ENCODE data around the gene AIP.

The AIP gene

GRCh38 chr11:67482827-67483798 is at the start of gene AIP:
TSS of gene AIP (plus strand) at chr11:67483026. CDS start at chr11:67483159, 133 bp downstream.
- peak within 1 kb of the TSS; percentile 86 to 90 for H3K27ac ChIP-seq (ENCODE audit: low read depth in 2 of 2, low read length in 2 of 2)
- peak within 1 kb of the TSS; percentile 91 to 96 for H3K4me3 ChIP-seq (ENCODE audit: low read length in 2 of 2)
- H3K9me3 ChIP-seq (ENCODE audit: control insufficient read depth in 2 of 2, low read length in 2 of 2) = no peaks in the 10 kb centered on the region

GRCh38 chr11:67433536-67434394 is 49.1 kb upstream of the AIP start:
- Histone ChIP-seq H3K36me3 (ENCODE audit: control insufficient read depth in 2 of 2, insufficient read depth in 2 of 2, low read length in 2 of 2) (peaks cover 38% of the 10 kb centered on the region in 2 donors), H3K4me3 (ENCODE audit: low read length in 2 of 2) (no peak overlapping the region)

More at GRCh38 chr11:67482827-67483798, at the start of gene AIP:
- peaks cover 23 to 25% of the 10 kb centered on the region in 2 donors for H3K4me1 ChIP-seq (ENCODE audit: control insufficient read depth in 2 of 2, insufficient read depth in 2 of 2, low read length in 2 of 2)
- H3K27me3 ChIP-seq (ENCODE audit: control insufficient read depth in 2 of 2, insufficient read depth in 2 of 2, low read length in 2 of 2) = no peaks in the 10 kb centered on the region
- H3K36me3 ChIP-seq (ENCODE audit: control insufficient read depth in 2 of 2, insufficient read depth in 2 of 2, low read length in 2 of 2) = peaks cover 2 to 16% of the 10 kb centered on the region in 2 donors
- peak within 1 kb of the TSS; percentile 81 to 85 for H3K9ac ChIP-seq (ENCODE audit: low read depth in 1 of 2, low read length in 2 of 2)

GRCh38 chr11:67434395-67434881 is 48.4 kb upstream of the AIP start:
- Histone ChIP-seq H3K4me1 (ENCODE audit: control insufficient read depth in 2 of 2, insufficient read depth in 2 of 2, low read length in 2 of 2) (peaks cover 2 to 9% of the 10 kb centered on the region in 2 donors), H3K27me3 (ENCODE audit: control insufficient read depth in 2 of 2, insufficient read depth in 2 of 2, low read length in 2 of 2) (no peaks in the 10 kb centered on the region), H3K9ac (ENCODE audit: low read depth in 1 of 2, low read length in 2 of 2) (no peak overlapping the region), H3K9me3 (ENCODE audit: control insufficient read depth in 2 of 2, low read length in 2 of 2) (no peaks in the 10 kb centered on the region), H3K4me3 (ENCODE audit: low read length in 2 of 2) (no peak overlapping the region), H3K36me3 (ENCODE audit: control insufficient read depth in 2 of 2, insufficient read depth in 2 of 2, low read length in 2 of 2) (peaks cover 40 to 42% of the 10 kb centered on the region in 2 donors), H3K27ac (ENCODE audit: low read depth in 2 of 2, low read length in 2 of 2) (no peak overlapping the region)

More at GRCh38 chr11:67433536-67434394, 49.1 kb upstream of the AIP start:
- Histone ChIP-seq H3K9ac (ENCODE audit: low read depth in 1 of 2, low read length in 2 of 2) (no peak overlapping the region), H3K27ac (ENCODE audit: low read depth in 2 of 2, low read length in 2 of 2) (no peak overlapping the region), H3K27me3 (ENCODE audit: control insufficient read depth in 2 of 2, insufficient read depth in 2 of 2, low read length in 2 of 2) (no peaks in the 10 kb centered on the region), H3K9me3 (ENCODE audit: control insufficient read depth in 2 of 2, low read length in 2 of 2) (no peaks in the 10 kb centered on the region), H3K4me1 (ENCODE audit: control insufficient read depth in 2 of 2, insufficient read depth in 2 of 2, low read length in 2 of 2) (peaks cover 8 to 12% of the 10 kb centered on the region in 2 donors)

GRCh38 chr11:67435031-67435726 is 47.6 kb upstream of the AIP start:
- Histone ChIP-seq H3K9ac (ENCODE audit: low read depth in 1 of 2, low read length in 2 of 2) (no peak overlapping the region), H3K27me3 (ENCODE audit: control insufficient read depth in 2 of 2, insufficient read depth in 2 of 2, low read length in 2 of 2) (no peaks in the 10 kb centered on the region), H3K4me1 (ENCODE audit: control insufficient read depth in 2 of 2, insufficient read depth in 2 of 2, low read length in 2 of 2) (peaks cover 0 to 13% of the 10 kb centered on the region in 2 donors), H3K9me3 (ENCODE audit: control insufficient read depth in 2 of 2, low read length in 2 of 2) (no peaks in the 10 kb centered on the region), H3K27ac (ENCODE audit: low read depth in 2 of 2, low read length in 2 of 2) (peak overlapping the region in 1 of 2 donors; percentile 32), H3K4me3 (ENCODE audit: low read length in 2 of 2) (peak overlapping the region in 1 of 2 donors; percentile 1), H3K36me3 (ENCODE audit: control insufficient read depth in 2 of 2, insufficient read depth in 2 of 2, low read length in 2 of 2) (peaks cover 41 to 47% of the 10 kb centered on the region in 2 donors)

GRCh38 chr11:67435727-67436458 is 46.9 kb upstream of the AIP start:
- no peaks in the 10 kb centered on the region for H3K27me3 ChIP-seq (ENCODE audit: control insufficient read depth in 2 of 2, insufficient read depth in 2 of 2, low read length in 2 of 2)
- peaks cover 48 to 49% of the 10 kb centered on the region in 2 donors for H3K36me3 ChIP-seq (ENCODE audit: control insufficient read depth in 2 of 2, insufficient read depth in 2 of 2, low read length in 2 of 2)
- H3K9me3 ChIP-seq (ENCODE audit: control insufficient read depth in 2 of 2, low read length in 2 of 2) = no peaks in the 10 kb centered on the region
- H3K4me3 ChIP-seq (ENCODE audit: low read length in 2 of 2) = peak overlapping the region; percentile 1 to 75
- H3K27ac ChIP-seq (ENCODE audit: low read depth in 2 of 2, low read length in 2 of 2) = peak overlapping the region; percentile 32 to 37
- no peak overlapping the region for H3K9ac ChIP-seq (ENCODE audit: low read depth in 1 of 2, low read length in 2 of 2)
- peaks cover 2 to 13% of the 10 kb centered on the region in 2 donors for H3K4me1 ChIP-seq (ENCODE audit: control insufficient read depth in 2 of 2, insufficient read depth in 2 of 2, low read length in 2 of 2)

- Histone ChIP-seq H3K27ac (ENCODE audit: low read depth in 2 of 2, low read length in 2 of 2) (peak overlapping the region in 1 of 2 donors; percentile 87), H3K27me3 (ENCODE audit: control insufficient read depth in 2 of 2, insufficient read depth in 2 of 2, low read length in 2 of 2) (no peaks in the 10 kb centered on the region), H3K4me1 (ENCODE audit: control insufficient read depth in 2 of 2, insufficient read depth in 2 of 2, low read length in 2 of 2) (peaks cover 5 to 13% of the 10 kb centered on the region in 2 donors), H3K36me3 (ENCODE audit: control insufficient read depth in 2 of 2, insufficient read depth in 2 of 2, low read length in 2 of 2) (peaks cover 51% of the 10 kb centered on the region in 2 donors), H3K9ac (ENCODE audit: low read depth in 1 of 2, low read length in 2 of 2) (peak overlapping the region in 1 of 2 donors; percentile 26), H3K9me3 (ENCODE audit: control insufficient read depth in 2 of 2, low read length in 2 of 2) (no peaks in the 10 kb centered on the region), H3K4me3 (ENCODE audit: low read length in 2 of 2) (peak overlapping the region; percentile 14 to 75)
Measured at GRCh38 chr11:67436459-67437081, 46.3 kb upstream of the AIP start.

GRCh38 chr11:67437082-67437808 is 45.6 kb upstream of the AIP start, which contains the start of gene PTPRCAP:
TSS of gene PTPRCAP (minus strand) at chr11:67437682. CDS start at chr11:67437619, 63 bp downstream.
- Histone ChIP-seq H3K9me3 (ENCODE audit: control insufficient read depth in 2 of 2, low read length in 2 of 2) (no peaks in the 10 kb centered on the region), H3K4me1 (ENCODE audit: control insufficient read depth in 2 of 2, insufficient read depth in 2 of 2, low read length in 2 of 2) (peaks cover 11 to 18% of the 10 kb centered on the region in 2 donors), H3K27ac (ENCODE audit: low read depth in 2 of 2, low read length in 2 of 2) (peak within 1 kb of the TSS; percentile 55 to 87), H3K9ac (ENCODE audit: low read depth in 1 of 2, low read length in 2 of 2) (peak within 1 kb of the TSS in 1 of 2 donors; percentile 52), H3K27me3 (ENCODE audit: control insufficient read depth in 2 of 2, insufficient read depth in 2 of 2, low read length in 2 of 2) (no peaks in the 10 kb centered on the region), H3K4me3 (ENCODE audit: low read length in 2 of 2) (peak within 1 kb of the TSS; percentile 32 to 77), H3K36me3 (ENCODE audit: control insufficient read depth in 2 of 2, insufficient read depth in 2 of 2, low read length in 2 of 2) (peaks cover 47 to 52% of the 10 kb centered on the region in 2 donors)

GRCh38 chr11:67437809-67438157 is 45.0 kb upstream of the AIP start:
- H3K9ac ChIP-seq (ENCODE audit: low read depth in 1 of 2, low read length in 2 of 2) = peak overlapping the region in 1 of 2 donors; percentile 47
- peaks cover 17 to 24% of the 10 kb centered on the region in 2 donors for H3K4me1 ChIP-seq (ENCODE audit: control insufficient read depth in 2 of 2, insufficient read depth in 2 of 2, low read length in 2 of 2)
- peak overlapping the region; percentile 32 to 77 for H3K4me3 ChIP-seq (ENCODE audit: low read length in 2 of 2)
- H3K9me3 ChIP-seq (ENCODE audit: control insufficient read depth in 2 of 2, low read length in 2 of 2) = no peaks in the 10 kb centered on the region
- H3K36me3 ChIP-seq (ENCODE audit: control insufficient read depth in 2 of 2, insufficient read depth in 2 of 2, low read length in 2 of 2) = peaks cover 42 to 46% of the 10 kb centered on the region in 2 donors
- no peaks in the 10 kb centered on the region for H3K27me3 ChIP-seq (ENCODE audit: control insufficient read depth in 2 of 2, insufficient read depth in 2 of 2, low read length in 2 of 2)
- H3K27ac ChIP-seq (ENCODE audit: low read depth in 2 of 2, low read length in 2 of 2) = peak overlapping the region; percentile 55 to 87

All from mucosa of rectum (tissue), 2 donors.